Fibroblast of pulmonary artery (primary cell): ENCODE results near the gene AFF1.

Experiments used
- DNase-seq: peaks from one replicate; pipeline ENCODE4 v3.0.0-alpha.2; 2010; ENCODE audit warnings: low read depth
- H3K4me3 ChIP-seq: replicated peaks from 2 replicates; pipeline ENCODE4 v1.5.1; 2011; ENCODE audit warnings: low read depth, mild to moderate bottlenecking, control low read depth, low read length, moderate library complexity
- TF ChIP-seq, protein P1 (sequence below): IDR thresholded peaks from 2 replicates; pipeline ENCODE4 v1.5.1; 2011; ENCODE audit warnings: mild to moderate bottlenecking, control low read depth, low read length, inconsistent platforms; ENCODE audit errors: missing control alignments

AFF1 gene

DNA sequence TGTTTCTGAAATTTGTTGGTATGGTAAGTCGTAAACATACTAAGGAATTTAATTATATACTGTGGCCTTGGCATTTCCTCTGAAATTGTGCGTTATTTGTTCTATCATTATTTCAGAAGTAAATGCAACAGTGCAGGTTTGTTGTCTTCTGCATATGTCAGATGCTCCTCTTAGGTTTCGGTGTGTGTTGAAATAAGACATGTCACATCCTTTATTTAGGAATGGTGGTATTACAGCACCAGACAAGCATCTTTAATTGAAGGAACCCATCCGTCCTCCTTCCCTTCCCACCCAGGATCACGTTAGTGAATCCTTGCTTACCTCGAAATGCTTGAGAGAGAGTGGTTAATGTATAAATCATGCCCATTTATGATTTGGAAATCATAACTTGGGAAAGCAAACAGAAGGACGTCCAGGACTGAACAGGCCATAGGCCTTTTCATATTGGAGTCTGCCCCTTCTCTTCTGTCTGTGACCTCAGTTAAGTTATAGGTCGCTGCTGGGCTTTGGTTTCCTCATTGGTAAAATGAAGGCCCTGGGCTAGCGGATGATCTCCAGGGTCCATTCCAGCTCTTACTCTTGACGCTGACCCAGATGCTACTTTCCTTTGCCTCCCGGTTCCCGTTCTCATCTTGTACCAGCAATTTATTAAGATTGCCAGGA, 151.5 kb downstream of the AFF1 start:
- TF ChIP-seq, protein P1, sequence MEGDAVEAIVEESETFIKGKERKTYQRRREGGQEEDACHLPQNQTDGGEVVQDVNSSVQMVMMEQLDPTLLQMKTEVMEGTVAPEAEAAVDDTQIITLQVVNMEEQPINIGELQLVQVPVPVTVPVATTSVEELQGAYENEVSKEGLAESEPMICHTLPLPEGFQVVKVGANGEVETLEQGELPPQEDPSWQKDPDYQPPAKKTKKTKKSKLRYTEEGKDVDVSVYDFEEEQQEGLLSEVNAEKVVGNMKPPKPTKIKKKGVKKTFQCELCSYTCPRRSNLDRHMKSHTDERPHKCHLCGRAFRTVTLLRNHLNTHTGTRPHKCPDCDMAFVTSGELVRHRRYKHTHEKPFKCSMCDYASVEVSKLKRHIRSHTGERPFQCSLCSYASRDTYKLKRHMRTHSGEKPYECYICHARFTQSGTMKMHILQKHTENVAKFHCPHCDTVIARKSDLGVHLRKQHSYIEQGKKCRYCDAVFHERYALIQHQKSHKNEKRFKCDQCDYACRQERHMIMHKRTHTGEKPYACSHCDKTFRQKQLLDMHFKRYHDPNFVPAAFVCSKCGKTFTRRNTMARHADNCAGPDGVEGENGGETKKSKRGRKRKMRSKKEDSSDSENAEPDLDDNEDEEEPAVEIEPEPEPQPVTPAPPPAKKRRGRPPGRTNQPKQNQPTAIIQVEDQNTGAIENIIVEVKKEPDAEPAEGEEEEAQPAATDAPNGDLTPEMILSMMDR, result no peak
- no peak for DNase-seq
- H3K4me3 ChIP-seq, result no peak overlapping the region

GRCh38 chr4:87087015-87087414, 152.2 kb downstream of the AFF1 start:
- TF ChIP-seq, protein P1, result no peak
- DNase-seq, result no peak
- no peak overlapping the region for H3K4me3 ChIP-seq

DNA sequence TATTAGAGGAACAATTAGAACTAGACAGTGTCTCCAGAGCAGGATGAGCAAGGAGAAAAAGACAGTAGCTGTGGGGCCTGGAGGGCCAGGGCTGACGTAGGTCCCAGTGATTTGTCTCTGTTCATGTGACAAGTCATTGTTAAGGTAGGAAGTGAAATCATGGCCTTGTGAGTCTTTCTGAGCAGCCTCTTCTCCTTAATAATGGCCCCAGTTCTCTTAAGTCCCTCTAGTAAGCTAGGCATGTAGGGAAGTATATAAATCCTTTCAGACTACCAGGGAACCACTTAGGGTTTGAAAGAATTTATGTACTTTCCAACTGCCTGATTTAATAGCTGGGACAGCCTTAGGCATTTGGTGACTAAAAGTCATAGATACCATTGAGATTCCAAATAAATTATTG, 152.6 kb downstream of the AFF1 start:
- no peak overlapping the region for H3K4me3 ChIP-seq
- DNase-seq, result no peak
- TF ChIP-seq, protein P1, result no peak

DNA sequence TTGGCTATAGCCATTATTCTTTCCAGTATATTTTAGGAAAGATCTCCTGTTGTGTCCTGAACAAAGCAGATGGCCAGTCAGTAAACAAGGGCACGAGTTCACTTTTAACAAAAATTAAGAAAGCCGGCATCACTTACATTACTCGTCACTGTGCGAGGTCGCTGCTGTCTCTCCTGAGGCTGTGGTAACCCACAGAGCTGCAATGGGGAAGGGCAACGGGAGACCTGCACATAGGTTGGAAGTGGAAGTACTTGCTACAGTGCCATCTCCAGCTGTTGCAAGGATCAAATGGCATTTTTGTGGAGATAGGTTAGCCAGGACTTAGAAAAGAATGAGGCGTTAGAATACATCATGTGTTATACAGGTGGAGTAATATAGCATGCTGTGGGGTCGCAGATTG, 153.4 kb downstream of the AFF1 start:
- DNase-seq, result no peak
- TF ChIP-seq, protein P1, result no peak
- no peak overlapping the region for H3K4me3 ChIP-seq

DNA sequence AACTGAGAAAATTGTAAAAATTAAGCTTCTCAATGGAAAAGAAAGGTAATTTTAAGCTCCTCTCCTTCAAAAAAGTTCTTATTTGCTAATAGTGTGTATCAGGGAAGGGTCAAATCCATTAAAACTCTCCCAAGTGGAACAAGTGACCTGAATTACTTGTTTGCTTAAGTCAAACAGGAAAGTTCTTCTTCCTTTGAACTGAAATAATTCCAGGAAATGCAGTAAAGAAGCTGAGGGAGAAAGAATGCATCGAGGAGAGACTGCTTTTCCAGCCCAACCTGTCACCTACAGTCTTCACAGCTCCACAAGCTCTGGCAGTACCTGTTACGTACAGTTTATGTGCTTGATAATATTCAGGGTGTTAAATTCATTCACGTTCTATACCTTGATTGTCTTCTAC, 154.6 kb downstream of the AFF1 start:
- TF ChIP-seq, protein P1, result no peak
- no peak overlapping the region for H3K4me3 ChIP-seq
- DNase-seq, result no peak

DNA sequence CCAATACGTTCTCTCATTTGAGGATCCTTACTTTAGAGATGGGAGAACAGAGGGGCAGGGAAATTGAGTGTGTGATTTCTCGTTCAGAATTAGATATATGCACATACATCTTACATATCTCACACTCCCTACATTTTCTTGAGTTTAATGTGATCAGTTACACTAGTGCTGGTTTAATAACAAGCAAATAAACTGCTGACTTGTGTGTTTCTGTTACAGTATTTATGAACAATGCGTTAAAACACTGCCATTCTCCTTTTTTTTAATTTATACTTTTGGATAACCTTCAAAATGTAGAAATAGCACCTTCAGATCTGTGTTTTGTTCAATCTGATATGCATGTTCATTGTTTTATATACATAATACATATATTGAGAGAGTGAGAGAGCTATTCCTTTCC, 155.5 kb downstream of the AFF1 start:
- no peak overlapping the region for H3K4me3 ChIP-seq
- TF ChIP-seq, protein P1, result no peak
- DNase-seq, result no peak
